GM12892 (cell line): ENCODE measurements around the gene TEX2.

ENCODE experiments used
- POLR2A ChIP-seq: IDR thresholded peaks from 2 replicates; pipeline ENCODE4 v1.6.1; 2011; ENCODE audit warnings: low read depth, low read length, control low read depth
- TAF1 ChIP-seq: IDR thresholded peaks from 2 replicates; pipeline ENCODE4 v1.6.1; 2011; ENCODE audit warnings: low read depth, mild to moderate bottlenecking, control low read depth, low read length, borderline replicate concordance

DNA sequence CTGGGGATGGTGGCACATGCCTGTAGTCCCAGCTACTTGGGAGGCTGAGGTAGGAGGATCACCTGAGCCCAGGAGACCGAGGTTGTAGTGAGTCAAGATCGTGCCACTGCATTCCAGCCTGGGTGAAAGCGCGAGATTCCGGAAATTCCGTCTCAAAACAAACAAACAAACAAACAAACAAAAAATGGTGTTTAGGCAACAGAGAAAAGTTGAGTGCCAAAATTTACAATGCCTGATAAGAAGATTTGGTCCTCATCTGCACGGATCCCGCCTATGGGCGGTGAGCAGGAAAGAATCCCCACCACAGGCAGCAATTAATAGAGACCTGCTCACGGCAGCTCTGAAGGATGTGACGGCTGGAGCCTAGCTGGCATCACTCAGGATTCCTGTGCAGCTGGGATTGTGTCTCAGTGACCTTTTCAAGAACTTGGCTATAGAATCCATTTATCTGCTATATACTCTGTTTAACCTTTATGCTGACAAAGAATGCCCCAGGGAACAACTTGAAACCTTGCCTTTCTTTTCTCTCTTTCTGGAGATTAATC lies 14.0 kb upstream of the TEX2 start:
- TF ChIP-seq POLR2A (no peak), TAF1 (no peak)
